Esophagus muscularis mucosa (tissue), 4 donors: ENCODE measurements around the gene NFATC4. TPM values are rescaled to one million over a fixed set of nuclear protein-coding genes. Genes with fewer than 3 reads are reported as not detected.
A peak's percentile ranks its signal among the peaks of the same experiment; 100 is the strongest.

Experiments
- DNase-seq: peaks from one replicate; pipeline ENCODE4 v3.0.0-alpha.2; 2017; ENCODE audit errors: extremely low spot score
- H3K27ac ChIP-seq, 4 donors: fragments of 200-600 bp; sonication (generic); replicated peaks in 1 of 4; 1 replicate in 3 of 4; 2 replicates in 1 of 4; pipeline ENCODE4 v1.5.1; 2016 to 2019; ENCODE audit warnings: mild to moderate bottlenecking in 1 of 4
- H3K27me3 ChIP-seq, 4 donors: fragments of 200-600 bp; sonication (generic); one replicate each; pipeline versions ENCODE4 v1.5.1 to v1.6.0; 2016 to 2019
- H3K36me3 ChIP-seq, 4 donors: fragments of 200-600 bp; sonication (generic); one replicate each; pipeline ENCODE4 v1.5.1; 2016 to 2019
- H3K4me1 ChIP-seq, 4 donors: fragments of 200-600 bp; sonication (generic); one replicate each; pipeline ENCODE4 v1.5.1; 2016 to 2019
- H3K4me3 ChIP-seq, 4 donors: fragments of 200-600 bp; sonication (generic); 1 replicate in 2 of 4; 2 replicates in 2 of 4; pipeline ENCODE4 v1.5.1; 2016 to 2019; ENCODE audit warnings: mild to moderate bottlenecking in 4 of 4, moderate library complexity in 1 of 4
- H3K9me3 ChIP-seq, 4 donors: fragments of 200-600 bp; sonication (generic); 1 replicate in 3 of 4; 2 replicates in 1 of 4; pipeline ENCODE4 v1.5.1; 2016 to 2019
- CTCF ChIP-seq, 3 experiments: fragments of 200-600 bp in 2 of 3; fragments of 450-650 bp in 1 of 3; sonication (generic) in 2 of 3; IDR thresholded peaks; one replicate each; pipeline ENCODE4 v1.5.1; 2017 to 2019; ENCODE audit warnings: antibody characterized with exemption in 3 of 3, mild to moderate bottlenecking in 2 of 3, moderate library complexity in 1 of 3
- EP300 ChIP-seq: sonication (generic); formaldehyde crosslinking; IDR thresholded peaks from one replicate; pipeline ENCODE4 v1.6.1; 2017; ENCODE audit warnings: antibody characterized with exemption
- POLR2A ChIP-seq: fragments of 450-650 bp; IDR thresholded peaks from one replicate; pipeline ENCODE4 v1.6.1; 2017; ENCODE audit warnings: antibody characterized with exemption, moderate library complexity, mild to moderate bottlenecking, low read depth
- POLR2AphosphoS5 ChIP-seq, 2 donors: sonication (generic); formaldehyde crosslinking; IDR thresholded peaks; one replicate each; pipeline ENCODE4 v1.6.1; 2017; ENCODE audit warnings: antibody characterized with exemption in 2 of 2
- WGBS: methylation state at CpG from one replicate; pipeline ENCODE4 v1.1.5; 2018; 5-methylcytosine and 5-hydroxymethylcytosine counted together
- intact Hi-C: fragments of 100-400 bp; cut with DNase I; formaldehyde crosslinking; loops from one replicate; pipeline ENCODE4 v1.15.1; 2023
- total RNA-seq, 4 donors: library from RNA; depleted of rRNA; stranded (reverse); fragments of >200 nt; gene quantifications; one replicate each; pipeline versions ENCODE4 v1.1.0 to v1.2.1, GENCODE V29; 2016

The NFATC4 gene
- total RNA-seq, 4 donors from 2014 or later: 38.8 to 65.2 (median 48.3) TPM

GRCh38 chr14:24377126-24377525 lies 9.1 kb downstream of the NFATC4 start:
- Histone ChIP-seq H3K36me3 (peaks cover 0 to 58% (median 31%) of the 10 kb centered on the region in 4 donors), H3K27me3 (no peaks in the 10 kb centered on the region), H3K4me1 (peaks cover 11 to 44% (median 31%) of the 10 kb centered on the region in 4 donors), H3K4me3 (no peak overlapping the region), H3K9me3 (no peaks in the 10 kb centered on the region), H3K27ac (peak overlapping the region in 2 of 4 donors; percentile 10 to 20)
- WGBS: 74% methylated on average over 7 of the region's 7 CpGs
- TF ChIP-seq CTCF (IDR thresholded peaks at IDR 0.05) (no peak), EP300 (no peak), POLR2AphosphoS5 (IDR thresholded peaks at IDR 0.05) (no peak), POLR2A (no peak)
- DNase-seq: no peak
- intact Hi-C loops: no loop called here

GRCh38 chr14:24377657-24378056 lies 9.7 kb downstream of the NFATC4 start:
- H3K36me3 ChIP-seq: peaks cover 0 to 54% (median 29%) of the 10 kb centered on the region in 4 donors
- intact Hi-C loops: no loop called here
- H3K4me3 ChIP-seq: no peak overlapping the region
- peak overlapping the region in 2 of 4 donors; percentile 7 to 20 for H3K27ac ChIP-seq
- H3K27me3 ChIP-seq: no peaks in the 10 kb centered on the region
- H3K9me3 ChIP-seq: no peaks in the 10 kb centered on the region
- H3K4me1 ChIP-seq: peaks cover 11 to 39% (median 25%) of the 10 kb centered on the region in 4 donors
- no peak for DNase-seq
- 49% methylated on average over 2 of the region's 2 CpGs for WGBS
- TF ChIP-seq EP300 (no peak), POLR2A (no peak), POLR2AphosphoS5 (IDR thresholded peaks at IDR 0.05) (no peak), CTCF (IDR thresholded peaks at IDR 0.05) (no peak)

GRCh38 chr14:24378327-24378726 lies 10.3 kb downstream of the NFATC4 start:
- DNase-seq: no peak
- no peak overlapping the region for H3K4me3 ChIP-seq
- no peaks in the 10 kb centered on the region for H3K27me3 ChIP-seq
- peaks cover 0 to 48% (median 26%) of the 10 kb centered on the region in 4 donors for H3K36me3 ChIP-seq
- no peak overlapping the region for H3K27ac ChIP-seq
- H3K9me3 ChIP-seq: no peaks in the 10 kb centered on the region
- H3K4me1 ChIP-seq: peaks cover 11 to 32% (median 20%) of the 10 kb centered on the region in 4 donors
- 100% methylated on average over 1 of the region's 3 CpGs for WGBS
- intact Hi-C loops: no loop called here
- TF ChIP-seq CTCF (IDR thresholded peaks at IDR 0.05) (no peak), EP300 (no peak), POLR2AphosphoS5 (IDR thresholded peaks at IDR 0.05) (no peak), POLR2A (no peak)

GRCh38 chr14:24378981-24379906 lies 11.3 kb downstream of the NFATC4 start:
- no peaks in the 10 kb centered on the region for H3K9me3 ChIP-seq
- 78% methylated on average over 7 of the region's 7 CpGs for WGBS
- intact Hi-C loops: no loop called here
- peaks cover 0 to 38% (median 20%) of the 10 kb centered on the region in 4 donors for H3K36me3 ChIP-seq
- H3K27me3 ChIP-seq: no peaks in the 10 kb centered on the region
- TF ChIP-seq POLR2A (no peak), POLR2AphosphoS5 (IDR thresholded peaks at IDR 0.05) (no peak), EP300 (no peak), CTCF (IDR thresholded peaks at IDR 0.05) (no peak)
- no peak for DNase-seq
- no peak overlapping the region for H3K27ac ChIP-seq
- no peak overlapping the region for H3K4me3 ChIP-seq
- peaks cover 11 to 24% (median 20%) of the 10 kb centered on the region in 4 donors for H3K4me1 ChIP-seq
